A549 (cell line): ENCODE results near the gene LAMA3.

ENCODE experiments used
- EP300 ChIP-seq, 2 experiments: fragments of >200 bp; sonication (Bioruptor Twin); formaldehyde crosslinking; IDR thresholded peaks; 2 replicates in 1 of 2; 3 replicates in 1 of 2; pipeline ENCODE4 v1.6.1; 2016 to 2017
- HOXA7 ChIP-seq: fragments of 250-450 bp; sonication (Bioruptor Pico); IDR thresholded peaks from 2 replicates; pipeline ENCODE4 v1.5.0; 2020; ENCODE audit warnings: mild to moderate bottlenecking, moderate library complexity
- KDM1A ChIP-seq: fragments of 200-600 bp; sonication (generic); IDR thresholded peaks from 2 replicates; pipeline ENCODE4 v1.6.1; 2016; ENCODE audit warnings: low read depth, mild to moderate bottlenecking
- POLR2A ChIP-seq: IDR thresholded peaks from 2 replicates; pipeline ENCODE4 v1.6.1; 2012; ENCODE audit warnings: mild to moderate bottlenecking, low read length
- POLR2AphosphoS2 ChIP-seq: conservative IDR thresholded peaks from 2 replicates; pipeline ENCODE4 v1.6.1; 2012; ENCODE audit warnings: low read length, improper control_type of control experiment, inconsistent platforms
- RAD21 ChIP-seq, 2 experiments: fragments of >200 bp in 1 of 2; sonication (Bioruptor Twin) in 1 of 2; formaldehyde crosslinking in 1 of 2; IDR thresholded peaks in 1 of 2; conservative IDR thresholded peaks in 1 of 2; 2 replicates in 1 of 2; 3 replicates in 1 of 2; pipeline ENCODE4 v1.6.1; 2012 to 2018; ENCODE audit warnings: inconsistent platforms in 1 of 2
- TF ChIP-seq, protein P1 (sequence below): fragments of >200 bp; sonication (Bioruptor Twin); formaldehyde crosslinking; IDR thresholded peaks from 3 replicates; pipeline ENCODE4 v1.5.1; 2016
- TF ChIP-seq, protein P2 (sequence below): fragments of 250-450 bp; sonication (Bioruptor Pico); IDR thresholded peaks from 2 replicates; pipeline ENCODE4 v1.5.0; 2021; ENCODE audit warnings: mild to moderate bottlenecking, moderate library complexity, borderline replicate concordance
- TF ChIP-seq, protein P3 (sequence below): fragments of 200-600 bp; sonication (generic); IDR thresholded peaks from 2 replicates; pipeline ENCODE4 v1.6.1; 2016; ENCODE audit warnings: antibody characterized with exemption, mild to moderate bottlenecking, moderate library complexity

DNA sequence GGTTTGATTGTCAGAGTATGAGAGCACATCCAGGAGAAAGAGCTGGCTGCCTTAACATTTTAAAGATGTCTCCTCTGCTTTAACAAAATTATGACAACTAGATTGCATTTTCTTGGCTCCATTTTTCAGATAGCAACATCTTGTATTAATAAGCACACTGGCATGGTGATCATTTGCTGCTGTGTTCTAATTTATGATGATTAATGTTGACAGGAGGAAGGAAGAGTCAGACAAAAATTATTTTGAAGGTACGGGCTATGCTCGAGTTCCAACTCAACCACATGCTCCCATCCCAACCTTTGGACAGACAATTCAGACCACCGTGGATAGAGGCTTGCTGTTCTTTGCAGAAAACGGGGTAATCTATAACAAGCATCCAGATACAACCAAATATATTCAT lies 227.1 kb downstream of the LAMA3 start:
- TF ChIP-seq POLR2AphosphoS2 (no peak), HOXA7 (no peak), RAD21 (conservative IDR thresholded peaks at IDR 0.05 in 1 of 2, IDR thresholded peaks at IDR 0.05 in 1 of 2) (no peak), KDM1A (no peak), POLR2A (no peak), EP300 (IDR thresholded peaks at IDR 0.05) (no peak)
- TF ChIP-seq, protein P1, sequence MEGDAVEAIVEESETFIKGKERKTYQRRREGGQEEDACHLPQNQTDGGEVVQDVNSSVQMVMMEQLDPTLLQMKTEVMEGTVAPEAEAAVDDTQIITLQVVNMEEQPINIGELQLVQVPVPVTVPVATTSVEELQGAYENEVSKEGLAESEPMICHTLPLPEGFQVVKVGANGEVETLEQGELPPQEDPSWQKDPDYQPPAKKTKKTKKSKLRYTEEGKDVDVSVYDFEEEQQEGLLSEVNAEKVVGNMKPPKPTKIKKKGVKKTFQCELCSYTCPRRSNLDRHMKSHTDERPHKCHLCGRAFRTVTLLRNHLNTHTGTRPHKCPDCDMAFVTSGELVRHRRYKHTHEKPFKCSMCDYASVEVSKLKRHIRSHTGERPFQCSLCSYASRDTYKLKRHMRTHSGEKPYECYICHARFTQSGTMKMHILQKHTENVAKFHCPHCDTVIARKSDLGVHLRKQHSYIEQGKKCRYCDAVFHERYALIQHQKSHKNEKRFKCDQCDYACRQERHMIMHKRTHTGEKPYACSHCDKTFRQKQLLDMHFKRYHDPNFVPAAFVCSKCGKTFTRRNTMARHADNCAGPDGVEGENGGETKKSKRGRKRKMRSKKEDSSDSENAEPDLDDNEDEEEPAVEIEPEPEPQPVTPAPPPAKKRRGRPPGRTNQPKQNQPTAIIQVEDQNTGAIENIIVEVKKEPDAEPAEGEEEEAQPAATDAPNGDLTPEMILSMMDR, result no peak
- TF ChIP-seq, protein P2, sequence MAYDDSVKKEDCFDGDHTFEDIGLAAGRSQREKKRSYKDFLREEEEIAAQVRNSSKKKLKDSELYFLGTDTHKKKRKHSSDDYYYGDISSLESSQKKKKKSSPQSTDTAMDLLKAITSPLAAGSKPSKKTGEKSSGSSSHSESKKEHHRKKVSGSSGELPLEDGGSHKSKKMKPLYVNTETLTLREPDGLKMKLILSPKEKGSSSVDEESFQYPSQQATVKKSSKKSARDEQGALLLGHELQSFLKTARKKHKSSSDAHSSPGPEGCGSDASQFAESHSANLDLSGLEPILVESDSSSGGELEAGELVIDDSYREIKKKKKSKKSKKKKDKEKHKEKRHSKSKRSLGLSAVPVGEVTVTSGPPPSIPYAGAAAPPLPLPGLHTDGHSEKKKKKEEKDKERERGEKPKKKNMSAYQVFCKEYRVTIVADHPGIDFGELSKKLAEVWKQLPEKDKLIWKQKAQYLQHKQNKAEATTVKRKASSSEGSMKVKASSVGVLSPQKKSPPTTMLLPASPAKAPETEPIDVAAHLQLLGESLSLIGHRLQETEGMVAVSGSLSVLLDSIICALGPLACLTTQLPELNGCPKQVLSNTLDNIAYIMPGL (CRISPR knock-in tag), result no peak
- TF ChIP-seq, protein P3, sequence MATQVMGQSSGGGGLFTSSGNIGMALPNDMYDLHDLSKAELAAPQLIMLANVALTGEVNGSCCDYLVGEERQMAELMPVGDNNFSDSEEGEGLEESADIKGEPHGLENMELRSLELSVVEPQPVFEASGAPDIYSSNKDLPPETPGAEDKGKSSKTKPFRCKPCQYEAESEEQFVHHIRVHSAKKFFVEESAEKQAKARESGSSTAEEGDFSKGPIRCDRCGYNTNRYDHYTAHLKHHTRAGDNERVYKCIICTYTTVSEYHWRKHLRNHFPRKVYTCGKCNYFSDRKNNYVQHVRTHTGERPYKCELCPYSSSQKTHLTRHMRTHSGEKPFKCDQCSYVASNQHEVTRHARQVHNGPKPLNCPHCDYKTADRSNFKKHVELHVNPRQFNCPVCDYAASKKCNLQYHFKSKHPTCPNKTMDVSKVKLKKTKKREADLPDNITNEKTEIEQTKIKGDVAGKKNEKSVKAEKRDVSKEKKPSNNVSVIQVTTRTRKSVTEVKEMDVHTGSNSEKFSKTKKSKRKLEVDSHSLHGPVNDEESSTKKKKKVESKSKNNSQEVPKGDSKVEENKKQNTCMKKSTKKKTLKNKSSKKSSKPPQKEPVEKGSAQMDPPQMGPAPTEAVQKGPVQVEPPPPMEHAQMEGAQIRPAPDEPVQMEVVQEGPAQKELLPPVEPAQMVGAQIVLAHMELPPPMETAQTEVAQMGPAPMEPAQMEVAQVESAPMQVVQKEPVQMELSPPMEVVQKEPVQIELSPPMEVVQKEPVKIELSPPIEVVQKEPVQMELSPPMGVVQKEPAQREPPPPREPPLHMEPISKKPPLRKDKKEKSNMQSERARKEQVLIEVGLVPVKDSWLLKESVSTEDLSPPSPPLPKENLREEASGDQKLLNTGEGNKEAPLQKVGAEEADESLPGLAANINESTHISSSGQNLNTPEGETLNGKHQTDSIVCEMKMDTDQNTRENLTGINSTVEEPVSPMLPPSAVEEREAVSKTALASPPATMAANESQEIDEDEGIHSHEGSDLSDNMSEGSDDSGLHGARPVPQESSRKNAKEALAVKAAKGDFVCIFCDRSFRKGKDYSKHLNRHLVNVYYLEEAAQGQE, result no peak
